OCI-LY7 (cell line): ENCODE measurements around the gene CCDC127.

ENCODE experiments used
- CTCF ChIP-seq: fragments of 200-600 bp; sonication (generic); conservative IDR thresholded peaks from 2 replicates; pipeline ENCODE4 v1.5.1; 2014; ENCODE audit warnings: mild to moderate bottlenecking, antibody characterized with exemption, low read length, moderate library complexity, mixed read lengths
- EZH2phosphoT487 ChIP-seq: fragments of 200-600 bp; sonication (generic); IDR thresholded peaks from 2 replicates; pipeline ENCODE4 v1.6.1; 2018; ENCODE audit warnings: low read depth, borderline replicate concordance, mild to moderate bottlenecking, mixed run types, antibody characterized with exemption, low read length, moderate library complexity, mixed read lengths

- no peak for TF ChIP-seq CTCF
- TF ChIP-seq EZH2phosphoT487: no peak
Measured at GRCh38 chr5:154236-154635, 63.7 kb downstream of the CCDC127 start.
